ENCODE data around the gene NFKB2. TPM values are rescaled to one million over a fixed set of nuclear protein-coding genes. Genes with fewer than 3 reads are reported as not detected.

The NFKB2 gene
- total and polyA plus RNA-seq, 2 experiments from 2014 or later: 10.8 to 29.8 TPM

GRCh38 chr10:102396317-102396650 is 779 bp downstream of the NFKB2 start:
- no peak overlapping the region for H3K27ac ChIP-seq
- TF ChIP-seq CTCF (IDR thresholded peaks at IDR 0.05; ENCODE audit: low read depth, low read length): no peak

GRCh38 chr10:102396730-102397151 is 1.2 kb downstream of the NFKB2 start:
- DNase-seq (ENCODE audit: low read depth in 1 of 2, low spot score in 1 of 2): no peak
- Histone ChIP-seq H3K36me3 (no peaks in the 10 kb centered on the region), H3K27ac (no peak overlapping the region), H3K4me1 (ENCODE audit: low read depth) (peaks cover 2% of the 10 kb centered on the region), H3K9me3 (ENCODE audit: low read depth) (no peaks in the 10 kb centered on the region), H3K4me3 (no peak overlapping the region), H3K27me3 (peaks cover 13% of the 10 kb centered on the region)
- no peak for TF ChIP-seq CTCF (IDR thresholded peaks at IDR 0.05; ENCODE audit: low read depth, low read length)

More at GRCh38 chr10:102396317-102396650, 779 bp downstream of the NFKB2 start:
- peaks cover 2% of the 10 kb centered on the region for H3K4me1 ChIP-seq (ENCODE audit: low read depth)
- DNase-seq (ENCODE audit: low read depth in 1 of 2, low spot score in 1 of 2): no peak
- H3K36me3 ChIP-seq: no peaks in the 10 kb centered on the region
- peak overlapping the region; percentile 75 for H3K4me3 ChIP-seq
- no peaks in the 10 kb centered on the region for H3K9me3 ChIP-seq (ENCODE audit: low read depth)
- peaks cover 13% of the 10 kb centered on the region for H3K27me3 ChIP-seq

GRCh38 chr10:102397222-102398171 is 2.0 kb downstream of the NFKB2 start:
- Histone ChIP-seq H3K27ac (no peak overlapping the region), H3K4me3 (no peak overlapping the region), H3K9me3 (ENCODE audit: low read depth) (no peaks in the 10 kb centered on the region), H3K4me1 (ENCODE audit: low read depth) (peaks cover 2% of the 10 kb centered on the region), H3K27me3 (peaks cover 8% of the 10 kb centered on the region), H3K36me3 (no peaks in the 10 kb centered on the region)
- DNase-seq (ENCODE audit: low read depth in 1 of 2, low spot score in 1 of 2): no peak
- no peak for TF ChIP-seq CTCF (IDR thresholded peaks at IDR 0.05; ENCODE audit: low read depth, low read length)

GRCh38 chr10:102398172-102399020 is 2.9 kb downstream of the NFKB2 start:
- H3K9me3 ChIP-seq (ENCODE audit: low read depth): no peaks in the 10 kb centered on the region
- H3K27ac ChIP-seq: no peak overlapping the region
- H3K4me1 ChIP-seq (ENCODE audit: low read depth): peaks cover 2% of the 10 kb centered on the region
- H3K27me3 ChIP-seq: no peaks in the 10 kb centered on the region
- H3K4me3 ChIP-seq: peak overlapping the region; percentile 64
- H3K36me3 ChIP-seq: no peaks in the 10 kb centered on the region
- no peak for TF ChIP-seq CTCF (IDR thresholded peaks at IDR 0.05; ENCODE audit: low read depth, low read length)
- DNase-seq (ENCODE audit: low read depth in 1 of 2, low spot score in 1 of 2): no peak

GRCh38 chr10:102399217-102400021 is 3.9 kb downstream of the NFKB2 start:
- Histone ChIP-seq H3K27me3 (no peaks in the 10 kb centered on the region), H3K9me3 (ENCODE audit: low read depth) (no peaks in the 10 kb centered on the region), H3K4me1 (ENCODE audit: low read depth) (peaks cover 2% of the 10 kb centered on the region), H3K4me3 (peak overlapping the region; percentile 64), H3K27ac (peak overlapping the region; percentile 55), H3K36me3 (no peaks in the 10 kb centered on the region)
- peak; percentile 91 to 92 for DNase-seq (ENCODE audit: low read depth in 1 of 2, low spot score in 1 of 2)
- peak; percentile 92 for TF ChIP-seq CTCF (IDR thresholded peaks at IDR 0.05; ENCODE audit: low read depth, low read length)
